Keratinocyte (primary cell): ENCODE data around the gene WDR27. TPM values are rescaled to one million over a fixed set of nuclear protein-coding genes. Genes with fewer than 3 reads are reported as not detected.

ENCODE experiments used
- DNase-seq: peaks from one replicate; pipeline ENCODE4 v3.0.0-alpha.2; 2011; ENCODE audit warnings: low read depth, missing footprints, low spot score
- FAIRE-seq: peaks from 2 replicates; lab custom pipeline; 2011; peaks lifted over from hg19 to GRCh38; lab: Jason Lieb, UNC
- H2AFZ ChIP-seq: 2 replicates; pipeline ENCODE4 v1.6.0; 2012; ENCODE audit warnings: low read length, control low read depth, inconsistent platforms; ENCODE audit not compliant: control insufficient read depth
- H3K27ac ChIP-seq: 2 replicates; pipeline ENCODE4 v1.5.1; 2011; ENCODE audit warnings: low read length; ENCODE audit not compliant: control insufficient read depth, insufficient read depth
- H3K27me3 ChIP-seq: 3 replicates; pipeline ENCODE4 v1.6.0; 2011; ENCODE audit warnings: low read length; ENCODE audit not compliant: control insufficient read depth, insufficient read depth; ENCODE audit errors: extremely low read depth
- H3K36me3 ChIP-seq, 2 experiments: 2 replicates in 1 of 2; 3 replicates in 1 of 2; pipeline ENCODE4 v1.5.1; 2011; ENCODE audit warnings: low read length in 2 of 2, mild to moderate bottlenecking in 1 of 2; ENCODE audit not compliant: control insufficient read depth in 2 of 2, insufficient read depth in 2 of 2; ENCODE audit errors: extremely low read depth in 1 of 2
- H3K4me1 ChIP-seq: 3 replicates; pipeline ENCODE4 v1.5.1; 2011; ENCODE audit warnings: low read length; ENCODE audit not compliant: control insufficient read depth, insufficient read depth; ENCODE audit errors: extremely low read depth
- H3K4me2 ChIP-seq: 3 replicates; pipeline ENCODE4 v1.6.0; 2011; ENCODE audit warnings: low read depth, low read length; ENCODE audit not compliant: control insufficient read depth, insufficient read depth; ENCODE audit errors: extremely low read depth
- H3K4me3 ChIP-seq, 3 experiments: fragments of 200-600 bp in 1 of 3; sonication (generic) in 1 of 3; 2 replicates in 2 of 3; 3 replicates in 1 of 3; pipeline ENCODE4 v1.5.1; 2011 to 2016; ENCODE audit warnings: low read length in 3 of 3, mild to moderate bottlenecking in 3 of 3, control low read depth in 2 of 3, inconsistent platforms in 1 of 3, low read depth in 1 of 3, mixed read lengths in 1 of 3, mixed run types in 1 of 3, moderate library complexity in 1 of 3; ENCODE audit not compliant: control insufficient read depth in 2 of 3, insufficient read depth in 2 of 3; ENCODE audit errors: extremely low read depth in 1 of 3
- H3K79me2 ChIP-seq: 2 replicates; pipeline ENCODE4 v1.6.0; 2012; ENCODE audit warnings: low read length; ENCODE audit not compliant: control insufficient read depth, insufficient read depth
- H3K9ac ChIP-seq: 3 replicates; pipeline ENCODE4 v1.6.0; 2011; ENCODE audit warnings: low read length; ENCODE audit not compliant: control insufficient read depth, insufficient read depth; ENCODE audit errors: extremely low read depth
- H3K9me1 ChIP-seq: 3 replicates; pipeline ENCODE4 v1.6.0; 2011; ENCODE audit warnings: low read length; ENCODE audit not compliant: control insufficient read depth, insufficient read depth; ENCODE audit errors: extremely low read depth
- H3K9me3 ChIP-seq: 2 replicates; pipeline ENCODE4 v1.5.1; 2012; ENCODE audit warnings: low read depth, low read length; ENCODE audit not compliant: control insufficient read depth
- H4K20me1 ChIP-seq: 3 replicates; pipeline ENCODE4 v1.6.0; 2011; ENCODE audit warnings: low read length; ENCODE audit not compliant: control insufficient read depth, insufficient read depth; ENCODE audit errors: extremely low read depth
- CTCF ChIP-seq, 3 experiments: IDR thresholded peaks in 1 of 3; conservative IDR thresholded peaks in 1 of 3; optimal IDR thresholded peaks in 1 of 3; 2 replicates in 2 of 3; 3 replicates in 1 of 3; pipeline versions ENCODE3 to v1.5.1; 2011; ENCODE audit warnings: low read length in 3 of 3, mild to moderate bottlenecking in 3 of 3, moderate library complexity in 2 of 3, control low read depth in 1 of 3, inconsistent platforms in 1 of 3; ENCODE audit not compliant: insufficient read depth in 2 of 3; ENCODE audit errors: extremely low read depth in 1 of 3
- EZH2 ChIP-seq: IDR thresholded peaks from one replicate; pipeline ENCODE4 v1.6.1; 2012; ENCODE audit warnings: inconsistent platforms, mild to moderate bottlenecking, low read length, moderate library complexity
- dilution Hi-C: fragments of 300-500 bp; cut with MboI; formaldehyde crosslinking; loops from one replicate; pipeline ENCODE4 v1.7.0; 2020; ENCODE audit warnings: low sequenced_read_pairs; ENCODE audit not compliant: extremely low pct_ligation_motif_present
- polyA plus RNA-seq, 5 experiments: library from polyadenylated mRNA; depleted of rRNA in 3 of 5; stranded (reverse) in 3 of 5; stranded (forward) in 1 of 5; unstranded in 1 of 5; fragments of >200 nt; gene quantifications; 1 replicate in 1 of 5; 2 replicates in 3 of 5; 3 replicates in 1 of 5; pipeline versions ENCODE4 v1.2.1 to v1.2.3, GENCODE V29; 2011 to 2012; ENCODE audit warnings: missing spikeins in 2 of 5, low read depth in 1 of 5, low replicate concordance in 1 of 5

Gene WDR27
- polyA plus RNA-seq, 1 donor (not counting 4 experiments of a cell fraction or from before 2014, with no cell fraction given) = 17.8 TPM

GRCh38 chr6:169695131-169695530 is 6.7 kb downstream of the WDR27 start:
- Histone ChIP-seq H3K4me1 (peaks cover 13% of the 10 kb centered on the region), H3K79me2 (peaks cover 39% of the 10 kb centered on the region), H3K9me3 (no peaks in the 10 kb centered on the region), H3K4me2 (no peak overlapping the region), H3K4me3 (no peak overlapping the region), H4K20me1 (no peaks in the 10 kb centered on the region), H3K27ac (no peak overlapping the region), H3K9me1 (no peaks in the 10 kb centered on the region), H2AFZ (no peak overlapping the region), H3K9ac (no peak overlapping the region), H3K36me3 (no peaks in the 10 kb centered on the region), H3K27me3 (no peaks in the 10 kb centered on the region)
- DNase-seq (no peak), FAIRE-seq (no peak)
- TF ChIP-seq CTCF (optimal IDR thresholded peaks at IDR 0.05 in 1 of 3, IDR thresholded peaks at IDR 0.05 in 1 of 3, conservative IDR thresholded peaks at IDR 0.05 in 1 of 3; ENCODE audit: extremely low read depth in 1 of 3, insufficient read depth in 2 of 3, low read length in 3 of 3) (no peak), EZH2 (no peak)
- dilution Hi-C loops = no loop called here

- no peak overlapping the region for H3K9ac ChIP-seq
- no peak for FAIRE-seq
- dilution Hi-C loops = no loop called here
Measured at GRCh38 chr6:169692516-169692915, 9.3 kb downstream of the WDR27 start.

More at GRCh38 chr6:169692516-169692915, 9.3 kb downstream of the WDR27 start:
- Histone ChIP-seq H2AFZ (no peak overlapping the region), H3K4me3 (no peak overlapping the region), H3K4me2 (no peak overlapping the region), H3K9me1 (no peaks in the 10 kb centered on the region), H3K4me1 (peaks cover under 1% of the 10 kb centered on the region), H3K27me3 (no peaks in the 10 kb centered on the region), H3K27ac (no peak overlapping the region), H3K36me3 (peaks cover 3% of the 10 kb centered on the region in 2 experiments), H3K79me2 (peaks cover 27% of the 10 kb centered on the region), H4K20me1 (no peaks in the 10 kb centered on the region), H3K9me3 (no peaks in the 10 kb centered on the region)
- DNase-seq = no peak
- TF ChIP-seq EZH2 = no peak
- TF ChIP-seq CTCF (optimal IDR thresholded peaks at IDR 0.05 in 1 of 3, IDR thresholded peaks at IDR 0.05 in 1 of 3, conservative IDR thresholded peaks at IDR 0.05 in 1 of 3; ENCODE audit: extremely low read depth in 1 of 3, insufficient read depth in 2 of 3, low read length in 3 of 3) = no peak
